Stimulated activated effector memory CD8-positive, alpha-beta T cell treated with anti-CD3 and anti-CD28 coated beads, Interleukin-12 subunit alpha, Interleukin-12 subunit beta, amount 100 ng/mL, for 72 hours (primary cell): Measurements from ENCODE around the gene VAC14.

Experiments
- ATAC-seq: fragments of 150-1000 bp; cut with Tn5 transposase; 2 replicates; pipeline ENCODE4 v1.10.0; 2021
- DNase-seq, 2 donors: peaks; one replicate each; pipeline ENCODE4 v3.0.0; 2021 to 2022; ENCODE audit warnings: low spot score in 2 of 2
- H3K27ac Mint-ChIP-seq: one replicate; pipeline ENCODE4 v1.8.0; 2022; ENCODE audit warnings: mild to moderate bottlenecking, mixed read lengths
- H3K36me3 Mint-ChIP-seq: one replicate; pipeline ENCODE4 v1.8.0; 2022; ENCODE audit warnings: mild to moderate bottlenecking, mixed read lengths
- H3K4me1 Mint-ChIP-seq: one replicate; pipeline ENCODE4 v1.8.0; 2022; ENCODE audit warnings: mixed read lengths
- H3K4me3 Mint-ChIP-seq: one replicate; pipeline ENCODE4 v1.8.0; 2022; ENCODE audit warnings: mild to moderate bottlenecking, mixed read lengths
- H3K9me3 Mint-ChIP-seq: one replicate; pipeline ENCODE4 v1.8.0; 2022; ENCODE audit warnings: mixed read lengths

Gene VAC14

DNA sequence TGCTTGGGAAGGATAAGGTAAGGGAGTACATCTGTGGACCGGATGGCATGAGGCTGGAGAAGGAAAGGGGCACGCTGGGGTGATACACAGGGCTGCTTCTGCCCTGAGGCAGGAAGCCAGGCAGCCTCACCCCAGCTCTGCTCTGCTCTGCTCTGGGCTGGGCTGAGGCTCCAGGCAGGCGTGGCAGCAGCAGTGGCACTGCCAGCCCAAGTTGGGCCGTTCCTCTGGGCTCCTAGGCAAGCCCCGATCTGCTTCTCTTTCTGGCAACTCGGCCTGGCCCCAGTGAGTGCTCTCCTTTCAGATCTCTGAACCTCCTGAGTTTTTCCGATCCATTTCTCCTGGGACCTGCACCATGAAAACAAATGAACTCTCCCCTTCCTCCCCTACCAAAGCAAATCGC is 44.9 kb downstream of the VAC14 start:
- Mint-ChIP-seq H3K36me3 (peaks cover 32% of the 10 kb centered on the region), H3K4me1 (peaks cover 6% of the 10 kb centered on the region), H3K27ac (peak overlapping the region; percentile 57), H3K4me3 (no peak overlapping the region), H3K9me3 (no peaks in the 10 kb centered on the region)
- no peak for ATAC-seq
- no peak for DNase-seq

DNA sequence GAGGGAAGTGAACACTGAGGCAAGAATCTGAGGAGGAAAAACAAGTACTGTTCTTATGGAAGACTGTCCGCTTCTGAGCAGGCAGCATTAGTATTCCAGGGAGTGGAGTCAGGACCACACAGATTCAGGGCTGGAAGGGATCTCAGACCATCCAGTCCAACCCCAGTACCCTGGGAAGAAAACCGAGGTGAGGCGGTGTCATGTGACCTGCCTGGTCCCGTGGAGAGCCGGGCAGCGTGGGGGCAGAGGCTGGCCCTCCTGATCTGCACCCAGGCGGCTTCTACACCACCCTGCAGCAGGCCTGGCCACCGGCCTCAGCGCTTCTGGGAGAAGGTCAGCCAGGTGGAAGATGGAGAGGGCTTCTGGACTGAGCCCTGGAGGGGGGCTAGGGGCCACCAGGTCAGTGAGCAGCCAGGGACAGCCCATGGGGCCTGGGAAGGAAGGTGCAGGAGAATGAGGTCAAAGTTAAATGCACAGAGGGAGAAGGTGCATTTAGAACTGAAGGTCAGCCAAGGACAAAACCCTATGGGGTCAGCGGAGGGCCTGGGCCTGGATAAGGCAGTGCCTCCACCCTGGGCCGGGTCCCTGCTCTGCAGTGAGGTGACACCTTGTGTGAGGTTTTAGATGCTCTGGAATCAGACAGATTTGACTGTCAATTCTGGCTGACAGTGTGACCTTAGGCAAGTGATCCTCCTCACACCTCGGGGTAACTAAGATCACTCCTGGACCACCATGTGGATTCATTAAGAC is 45.9 kb downstream of the VAC14 start:
- ATAC-seq (no peak), DNase-seq (no peak)
- Mint-ChIP-seq H3K4me3 (no peak overlapping the region), H3K36me3 (peaks cover 25% of the 10 kb centered on the region), H3K9me3 (no peaks in the 10 kb centered on the region), H3K4me1 (no peaks in the 10 kb centered on the region), H3K27ac (no peak overlapping the region)

DNA sequence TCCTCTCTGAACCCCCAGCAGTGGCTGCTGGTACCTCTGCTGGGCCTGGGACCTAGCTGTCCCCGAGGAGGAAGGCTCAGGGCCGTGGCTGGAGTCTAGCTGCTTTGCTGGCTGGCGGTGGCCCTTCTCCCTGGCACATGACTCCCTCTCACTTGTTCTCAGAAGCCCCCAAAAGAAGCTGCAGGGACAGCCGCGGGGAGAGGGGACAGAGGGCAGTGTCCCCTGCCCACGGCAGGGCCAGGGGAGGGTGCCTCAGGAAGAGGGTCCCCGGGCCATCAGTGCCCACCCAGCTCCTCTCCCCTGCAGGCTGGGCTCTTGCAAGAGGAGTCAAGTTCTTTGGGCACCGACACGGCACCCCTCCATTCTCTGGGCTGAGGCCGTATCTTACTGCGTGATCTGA is 46.6 kb downstream of the VAC14 start:
- ATAC-seq (no peak), DNase-seq (no peak)
- Mint-ChIP-seq H3K36me3 (peaks cover 24% of the 10 kb centered on the region), H3K9me3 (no peaks in the 10 kb centered on the region), H3K4me3 (no peak overlapping the region), H3K4me1 (no peaks in the 10 kb centered on the region), H3K27ac (no peak overlapping the region)

DNA sequence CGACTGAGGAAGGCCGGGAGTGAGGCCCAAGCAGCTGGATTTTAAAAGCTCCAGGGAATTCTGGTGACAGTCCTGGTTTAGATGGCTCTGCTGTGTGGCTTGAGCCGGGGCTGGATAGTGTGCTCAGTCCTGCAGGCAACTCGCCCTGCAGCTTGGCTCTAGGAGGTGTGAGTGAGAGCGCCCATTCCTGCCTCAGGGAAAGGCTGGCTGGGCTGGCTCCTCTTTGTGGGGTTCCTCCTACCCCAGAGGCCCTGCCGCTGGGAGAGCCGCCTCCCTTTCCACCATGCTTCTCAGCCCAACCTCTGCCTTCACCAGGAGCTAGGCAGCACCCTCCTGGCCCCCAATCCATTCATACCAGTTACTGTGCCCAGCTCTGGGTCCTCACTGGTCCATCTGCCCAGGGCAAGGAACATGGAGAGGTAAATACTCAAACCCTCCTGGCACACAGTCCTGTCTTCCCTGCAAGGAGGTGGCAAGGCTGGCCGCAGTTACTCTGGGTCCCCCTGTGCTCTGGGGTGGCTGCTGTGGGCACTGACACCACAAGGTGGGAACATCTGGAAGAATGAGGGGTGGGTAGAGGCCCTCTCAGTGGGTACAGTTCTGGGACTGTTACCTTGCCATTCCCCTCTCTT is 47.1 kb downstream of the VAC14 start:
- H3K9me3 Mint-ChIP-seq: no peaks in the 10 kb centered on the region
- no peak overlapping the region for H3K27ac Mint-ChIP-seq
- no peak for ATAC-seq
- no peak for DNase-seq
- H3K36me3 Mint-ChIP-seq: peaks cover 21% of the 10 kb centered on the region
- no peaks in the 10 kb centered on the region for H3K4me1 Mint-ChIP-seq
- no peak overlapping the region for H3K4me3 Mint-ChIP-seq

DNA sequence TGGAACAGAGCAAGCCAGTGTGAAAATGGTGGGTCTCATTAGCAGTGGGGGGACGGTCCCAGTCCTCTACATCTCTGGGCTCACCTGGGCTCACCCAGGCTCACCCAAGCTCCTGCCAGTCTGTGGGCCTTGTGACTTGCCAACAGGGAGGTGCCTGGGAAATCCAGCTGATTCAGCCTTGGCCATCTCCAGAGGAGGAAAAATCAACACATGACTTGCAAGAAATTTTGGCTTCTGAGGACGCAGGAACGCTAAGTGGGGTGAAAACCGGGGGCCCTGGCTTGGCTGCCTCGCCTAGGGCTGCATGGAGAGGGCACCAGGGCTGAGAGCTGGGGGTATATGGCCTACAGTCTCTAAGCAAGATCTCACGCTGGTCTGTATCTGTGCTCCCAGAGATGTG is 47.7 kb downstream of the VAC14 start:
- peak overlapping the region; percentile 81 for H3K27ac Mint-ChIP-seq
- H3K36me3 Mint-ChIP-seq: peaks cover 19% of the 10 kb centered on the region
- ATAC-seq: no peak
- DNase-seq: no peak
- no peaks in the 10 kb centered on the region for H3K4me1 Mint-ChIP-seq
- no peak overlapping the region for H3K4me3 Mint-ChIP-seq
- H3K9me3 Mint-ChIP-seq: no peaks in the 10 kb centered on the region

DNA sequence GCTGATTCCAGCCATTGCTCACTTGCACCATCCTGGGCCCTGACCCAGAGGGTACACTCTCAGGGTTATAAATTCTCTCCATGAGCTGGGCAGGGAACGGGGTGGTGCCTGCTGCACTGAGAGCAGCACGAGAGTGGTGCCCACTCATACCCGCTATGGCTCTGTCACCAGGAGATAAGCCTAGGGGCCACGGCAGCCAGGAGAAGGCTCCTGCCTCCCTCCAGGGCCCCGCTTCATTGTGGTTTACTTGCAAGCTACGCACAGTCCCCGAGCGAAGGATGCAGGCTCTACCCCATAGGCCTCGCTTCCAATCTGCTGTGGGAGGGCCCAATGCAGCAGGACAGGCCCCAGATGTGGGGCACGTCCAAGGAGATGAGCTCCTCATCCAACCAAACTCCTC is 48.5 kb downstream of the VAC14 start:
- no peak for ATAC-seq
- Mint-ChIP-seq H3K4me3 (no peak overlapping the region), H3K36me3 (peaks cover 13% of the 10 kb centered on the region), H3K27ac (peak overlapping the region; percentile 81), H3K9me3 (no peaks in the 10 kb centered on the region), H3K4me1 (no peaks in the 10 kb centered on the region)
- DNase-seq: no peak

DNA sequence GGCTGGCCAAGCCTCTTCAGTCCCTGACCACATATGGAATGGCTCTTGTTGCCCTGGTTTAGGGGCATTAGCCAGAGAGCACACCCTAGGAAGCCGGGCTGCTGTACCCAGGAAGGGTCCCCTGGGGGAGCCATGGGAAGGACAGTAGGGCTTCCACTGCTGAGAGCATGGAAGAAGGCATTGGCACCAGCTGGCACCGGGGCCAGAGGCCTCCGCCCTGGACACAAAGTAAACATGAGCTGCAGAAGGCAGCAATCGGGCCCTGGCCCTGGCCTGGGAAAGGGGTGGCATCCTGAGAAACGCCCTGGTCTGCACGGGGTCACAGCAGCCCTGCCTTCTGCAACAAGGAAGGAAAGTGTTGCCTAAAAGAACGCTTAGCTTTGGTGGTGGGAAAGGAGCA is 49.4 kb downstream of the VAC14 start:
- peaks cover 13% of the 10 kb centered on the region for H3K36me3 Mint-ChIP-seq
- no peak for ATAC-seq

DNA sequence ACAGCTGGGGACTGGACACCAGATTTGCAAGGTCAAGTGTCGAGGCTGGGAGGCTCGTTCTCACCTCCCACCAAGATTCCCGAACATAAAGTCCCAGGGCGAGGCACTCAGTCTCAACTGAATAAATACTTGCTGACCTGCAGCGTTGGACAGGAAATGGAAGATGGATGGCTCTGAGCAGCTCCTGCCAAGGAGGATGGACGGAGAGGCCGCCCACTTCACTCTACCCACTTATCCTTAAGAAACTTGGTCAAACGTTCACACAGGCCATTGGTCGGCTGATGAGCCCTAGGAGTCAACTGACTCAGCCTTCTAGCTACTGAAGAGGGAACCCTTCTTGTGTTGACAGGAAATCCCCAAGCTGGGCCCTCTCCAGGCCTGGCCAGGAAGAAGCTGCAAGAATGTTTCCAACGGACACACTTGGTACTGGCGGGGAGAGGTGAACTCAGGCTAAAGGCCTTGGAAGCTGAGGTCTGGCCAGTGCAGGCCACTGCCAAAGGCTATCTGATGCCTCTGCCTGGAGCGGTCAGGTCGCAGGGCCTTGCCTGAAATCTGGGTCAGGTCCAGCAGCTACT is 50.0 kb downstream of the VAC14 start:
- peak overlapping the region; percentile 73 for H3K27ac Mint-ChIP-seq
- H3K4me3 Mint-ChIP-seq: no peak overlapping the region
- ATAC-seq (no peak), DNase-seq (no peak)
- H3K4me1 Mint-ChIP-seq: peaks cover 11% of the 10 kb centered on the region
- peaks cover 13% of the 10 kb centered on the region for H3K36me3 Mint-ChIP-seq
- no peaks in the 10 kb centered on the region for H3K9me3 Mint-ChIP-seq

More for the DNA sequence above, 49.4 kb downstream of the VAC14 start:
- DNase-seq: no peak
- Mint-ChIP-seq H3K4me1 (peaks cover 5% of the 10 kb centered on the region), H3K27ac (no peak overlapping the region), H3K9me3 (no peaks in the 10 kb centered on the region), H3K4me3 (no peak overlapping the region)

DNA sequence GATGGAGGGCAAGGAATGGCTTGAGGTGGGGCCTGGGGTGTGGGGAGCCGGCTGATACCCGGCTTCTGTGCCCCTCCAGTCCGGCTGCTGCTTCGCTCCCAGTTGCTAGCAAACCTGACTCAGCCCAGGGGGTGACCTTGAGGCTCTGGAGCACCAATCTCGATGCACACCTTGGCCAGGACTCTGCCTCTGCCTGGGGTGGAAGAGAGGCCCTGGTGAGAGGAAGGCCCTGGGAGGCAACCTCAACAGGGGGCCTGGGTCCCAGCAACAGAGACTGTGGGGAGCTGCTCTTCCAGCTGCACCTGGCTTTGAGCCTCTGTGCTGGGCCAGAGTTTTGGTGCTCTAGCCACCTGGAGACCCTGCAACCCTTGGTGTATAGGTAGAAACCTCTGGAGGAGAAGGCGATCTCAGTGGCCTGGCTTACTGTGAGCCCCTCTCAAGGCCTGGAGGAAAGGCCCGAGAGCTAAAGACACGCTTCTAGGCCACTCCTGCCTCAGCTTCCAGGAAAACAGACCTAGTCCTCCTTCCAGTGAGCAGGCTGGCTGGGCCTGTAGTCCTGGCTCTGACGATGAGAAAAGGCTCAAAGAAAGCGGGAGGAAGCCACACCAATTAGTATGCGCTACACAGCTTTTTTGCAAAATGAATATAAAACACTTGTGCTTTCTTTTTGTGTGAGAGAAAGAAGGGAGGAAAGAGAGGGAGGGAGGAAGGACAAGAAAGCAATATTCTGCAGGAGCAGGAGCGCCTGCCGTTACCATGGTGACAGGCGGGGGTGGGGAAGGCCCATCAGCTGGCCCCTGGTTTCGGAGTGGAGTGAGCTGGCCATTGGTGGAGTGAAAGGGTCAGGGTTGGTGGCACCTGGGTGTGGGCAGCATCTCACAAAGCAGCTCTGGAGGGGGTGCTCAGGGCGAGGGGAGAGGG is 51.0 kb downstream of the VAC14 start:
- Mint-ChIP-seq H3K4me3 (no peak overlapping the region), H3K9me3 (no peaks in the 10 kb centered on the region), H3K36me3 (peaks cover 13% of the 10 kb centered on the region), H3K4me1 (peaks cover 17% of the 10 kb centered on the region), H3K27ac (peak overlapping the region; percentile 73)
- no peak for DNase-seq
- no peak for ATAC-seq

DNA sequence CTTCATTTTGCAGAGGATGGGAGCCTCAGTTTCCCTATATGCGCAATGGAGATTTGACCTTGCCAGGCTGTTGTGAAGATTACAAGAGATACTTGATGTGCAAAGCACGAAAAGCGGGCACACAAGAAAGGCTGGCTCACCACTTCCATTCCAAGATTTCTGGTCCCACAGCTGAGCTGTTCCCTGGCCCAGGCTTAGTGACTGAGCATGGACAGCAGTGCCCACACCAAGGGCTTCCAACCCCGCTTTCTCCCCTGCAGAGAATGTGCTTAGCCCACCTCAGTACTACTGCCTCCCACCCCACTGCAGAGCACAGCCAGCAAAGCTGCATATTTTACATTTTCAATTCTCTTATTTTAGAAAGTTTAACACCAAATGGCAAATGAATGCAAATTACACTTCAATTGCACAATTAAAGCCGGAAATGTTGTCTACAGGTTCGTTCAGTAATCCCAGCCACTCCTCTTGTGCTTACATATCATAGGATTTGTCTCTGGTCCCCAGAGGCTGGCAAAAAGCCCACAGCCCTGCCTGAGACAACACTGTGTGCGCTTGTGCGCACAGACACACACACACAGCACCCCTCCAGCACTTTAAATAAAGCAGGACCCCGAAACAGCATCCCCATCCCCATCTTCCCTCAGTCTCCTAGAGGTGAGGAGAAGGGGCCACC is 51.8 kb downstream of the VAC14 start:
- DNase-seq (no peak), ATAC-seq (no peak)
- Mint-ChIP-seq H3K27ac (peak overlapping the region; percentile 12), H3K4me3 (no peak overlapping the region), H3K9me3 (no peaks in the 10 kb centered on the region), H3K36me3 (peaks cover 13% of the 10 kb centered on the region), H3K4me1 (peaks cover 17% of the 10 kb centered on the region)

DNA sequence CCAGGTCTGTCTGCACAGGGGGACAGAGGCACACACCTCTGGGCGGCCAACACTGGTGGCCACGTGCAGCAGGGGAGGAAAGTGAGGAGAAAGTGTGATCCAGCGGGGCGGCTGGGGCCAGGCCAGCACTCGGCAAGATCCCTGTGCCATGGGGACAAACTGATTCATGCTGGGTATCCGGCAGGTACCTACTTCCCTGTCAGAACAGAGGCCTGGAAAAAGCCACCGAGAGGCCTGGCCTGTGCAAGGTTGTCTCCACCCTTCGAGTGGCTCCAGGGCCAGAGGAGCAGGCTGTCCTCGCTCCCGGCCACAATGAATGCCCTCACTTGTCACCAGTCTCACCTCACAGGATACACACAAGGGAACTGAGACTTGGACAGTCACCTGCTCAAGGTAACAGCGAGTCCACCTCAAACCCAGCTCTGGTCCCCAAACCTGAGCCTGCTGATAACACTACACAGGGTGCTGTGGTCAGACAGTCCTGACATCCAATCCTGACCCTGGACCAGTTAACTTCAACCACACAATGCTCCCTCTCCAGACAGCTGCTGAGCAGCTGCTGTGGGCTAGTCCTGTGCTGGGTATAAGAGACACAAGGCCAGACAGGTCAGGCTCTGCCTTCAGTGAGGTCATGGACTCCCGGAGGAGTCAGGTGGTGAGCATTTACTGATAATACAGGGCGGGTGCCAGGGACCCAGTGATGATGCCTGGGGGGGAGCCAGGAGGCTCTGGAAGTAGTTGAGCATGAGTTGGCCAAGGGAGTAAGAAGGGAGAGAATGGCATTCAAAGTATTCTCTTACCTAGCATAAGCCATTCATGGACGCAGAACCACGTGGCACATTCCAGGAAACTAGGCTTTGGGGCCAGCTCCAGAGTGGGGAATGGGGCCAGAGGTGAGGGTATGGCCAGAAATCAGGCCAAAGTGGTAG is 53.0 kb downstream of the VAC14 start:
- DNase-seq: no peak
- no peak for ATAC-seq

DNA sequence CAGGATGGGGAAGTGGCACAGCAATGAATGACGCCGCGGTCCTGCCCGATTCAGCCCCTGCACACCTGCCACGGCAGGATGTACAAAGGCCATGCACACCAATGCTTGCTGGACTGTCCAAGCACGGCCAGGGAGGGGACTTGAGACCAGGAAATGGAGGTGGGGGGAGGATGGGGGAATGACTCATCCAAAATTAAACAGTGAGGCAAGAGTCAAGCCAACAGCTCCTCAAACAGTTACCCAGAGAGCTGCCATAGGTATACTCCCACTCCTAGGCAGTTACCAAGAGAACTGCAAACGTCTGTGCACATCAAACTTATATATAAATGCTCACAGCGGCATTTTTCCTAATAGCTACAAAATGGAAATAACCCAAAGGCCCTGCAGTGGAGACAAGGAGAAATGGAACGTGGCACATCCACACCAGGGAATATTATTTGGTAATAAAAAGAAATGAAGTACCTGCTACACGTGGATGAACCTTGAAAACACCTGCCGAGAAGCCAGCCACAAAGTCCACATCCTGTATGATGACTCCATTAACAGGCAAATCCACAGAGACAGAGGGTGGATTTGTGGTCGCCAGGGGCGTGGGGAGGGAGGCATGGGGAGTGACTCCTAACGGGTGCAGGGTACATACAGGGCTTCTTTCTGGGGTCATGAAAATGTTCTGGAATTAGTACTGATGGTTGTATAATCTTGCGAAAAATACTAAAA is 54.1 kb downstream of the VAC14 start:
- Mint-ChIP-seq H3K9me3 (no peaks in the 10 kb centered on the region), H3K4me1 (peaks cover 17% of the 10 kb centered on the region), H3K36me3 (peaks cover 13% of the 10 kb centered on the region), H3K27ac (peak overlapping the region; percentile 91), H3K4me3 (no peak overlapping the region)
- no peak for DNase-seq
- ATAC-seq: peak; percentile 53

More for the DNA sequence above, 53.0 kb downstream of the VAC14 start:
- Mint-ChIP-seq H3K27ac (peak overlapping the region; percentile 12), H3K36me3 (peaks cover 20% of the 10 kb centered on the region), H3K9me3 (no peaks in the 10 kb centered on the region), H3K4me1 (peaks cover 17% of the 10 kb centered on the region), H3K4me3 (no peak overlapping the region)

DNA sequence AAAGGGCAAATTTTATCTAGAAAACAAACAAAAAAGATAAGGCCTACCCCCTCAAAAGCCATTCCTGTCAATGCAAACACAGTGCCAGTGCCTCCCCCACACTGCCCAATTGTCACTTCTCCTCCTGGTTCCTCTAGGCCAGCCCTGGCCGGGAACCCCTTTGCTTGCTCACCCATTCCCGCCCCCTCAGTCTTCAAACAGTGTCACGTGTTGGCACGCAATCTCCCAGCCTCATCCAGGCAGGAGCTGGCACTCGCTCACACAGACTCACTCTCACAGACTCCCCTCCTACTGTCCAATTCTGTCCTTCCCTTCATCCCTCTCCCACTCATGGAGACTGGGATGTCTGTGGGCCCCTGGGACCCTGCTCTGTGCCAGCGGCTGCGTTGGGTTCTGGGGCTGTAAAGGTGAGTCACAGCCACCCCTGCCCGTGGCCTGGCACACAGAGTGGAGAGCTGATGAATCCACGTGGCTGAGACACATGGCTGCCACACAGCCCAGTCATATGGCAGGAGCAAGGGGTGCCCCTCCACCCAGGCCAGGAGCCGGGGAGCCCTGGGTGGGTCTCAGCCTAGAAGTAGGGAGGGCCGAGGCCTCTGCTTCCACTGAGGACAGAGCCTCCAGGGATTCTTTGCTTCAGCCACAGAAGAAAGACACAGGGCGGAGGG is 54.8 kb downstream of the VAC14 start:
- peaks cover 17% of the 10 kb centered on the region for H3K4me1 Mint-ChIP-seq
- peak; percentile 44 for ATAC-seq
- no peaks in the 10 kb centered on the region for H3K9me3 Mint-ChIP-seq
- peaks cover 13% of the 10 kb centered on the region for H3K36me3 Mint-ChIP-seq
- peak overlapping the region; percentile 91 for H3K27ac Mint-ChIP-seq
- no peak for DNase-seq
- no peak overlapping the region for H3K4me3 Mint-ChIP-seq
